ENCODE measurements around the gene DNAJC1.

The DNAJC1 gene

GRCh38 chr10:21750424-21750823, 253.1 kb downstream of the DNAJC1 start:
- no peaks in the 10 kb centered on the region for H3K9me3 ChIP-seq (ENCODE audit: control insufficient read depth, insufficient read depth, low read depth, low read length)
- no peak overlapping the region for H3K27ac ChIP-seq (ENCODE audit: extremely low read depth, low read depth, low read length)
- H3K36me3 ChIP-seq (ENCODE audit: control insufficient read depth in 2 of 2, insufficient read depth in 1 of 2, low read length in 2 of 2): peaks cover 0 to 3% of the 10 kb centered on the region in 2 experiments; a peak in 1 of 3 replicates
- ChIA-PET POLR2A (no interaction called here), CTCF (no interaction called here)
- H3K4me1 ChIP-seq (ENCODE audit: control insufficient read depth, insufficient read depth, low read length): peaks cover 6% of the 10 kb centered on the region; the same call in 1 of the 2 replicates
- H3K4me3 ChIP-seq (ENCODE audit: low read depth, low read length): no peak overlapping the region
- TF ChIP-seq ZNF140 (tag by site-specific recombination; IDR thresholded peaks at IDR 0.05) (no peak), ZNF654 (tag by site-specific recombination; IDR thresholded peaks at IDR 0.05; ENCODE audit: low read depth) (no peak), ZSCAN18 (tag by site-specific recombination; IDR thresholded peaks at IDR 0.05) (no peak), ZBTB48 (tag by site-specific recombination; IDR thresholded peaks at IDR 0.05) (no peak), ZSCAN23 (tag by site-specific recombination; IDR thresholded peaks at IDR 0.05) (no peak), ZNF626 (tag by site-specific recombination; IDR thresholded peaks at IDR 0.05) (no peak), ZBTB11 (tag by site-specific recombination; conservative IDR thresholded peaks at IDR 0.05; ENCODE audit: low read depth) (no peak), ZNF2 (tag by site-specific recombination; IDR thresholded peaks at IDR 0.05) (no peak), ZNF18 (tag by site-specific recombination; IDR thresholded peaks at IDR 0.05) (no peak), PBX3 (CRISPR knock-in tag; IDR thresholded peaks at IDR 0.05) (no peak), BCL11A (tag by site-specific recombination; IDR thresholded peaks at IDR 0.05; ENCODE audit: low read depth) (no peak), ZNF660 (tag by site-specific recombination; IDR thresholded peaks at IDR 0.05) (no peak)
- TF ChIP-seq, protein P1, sequence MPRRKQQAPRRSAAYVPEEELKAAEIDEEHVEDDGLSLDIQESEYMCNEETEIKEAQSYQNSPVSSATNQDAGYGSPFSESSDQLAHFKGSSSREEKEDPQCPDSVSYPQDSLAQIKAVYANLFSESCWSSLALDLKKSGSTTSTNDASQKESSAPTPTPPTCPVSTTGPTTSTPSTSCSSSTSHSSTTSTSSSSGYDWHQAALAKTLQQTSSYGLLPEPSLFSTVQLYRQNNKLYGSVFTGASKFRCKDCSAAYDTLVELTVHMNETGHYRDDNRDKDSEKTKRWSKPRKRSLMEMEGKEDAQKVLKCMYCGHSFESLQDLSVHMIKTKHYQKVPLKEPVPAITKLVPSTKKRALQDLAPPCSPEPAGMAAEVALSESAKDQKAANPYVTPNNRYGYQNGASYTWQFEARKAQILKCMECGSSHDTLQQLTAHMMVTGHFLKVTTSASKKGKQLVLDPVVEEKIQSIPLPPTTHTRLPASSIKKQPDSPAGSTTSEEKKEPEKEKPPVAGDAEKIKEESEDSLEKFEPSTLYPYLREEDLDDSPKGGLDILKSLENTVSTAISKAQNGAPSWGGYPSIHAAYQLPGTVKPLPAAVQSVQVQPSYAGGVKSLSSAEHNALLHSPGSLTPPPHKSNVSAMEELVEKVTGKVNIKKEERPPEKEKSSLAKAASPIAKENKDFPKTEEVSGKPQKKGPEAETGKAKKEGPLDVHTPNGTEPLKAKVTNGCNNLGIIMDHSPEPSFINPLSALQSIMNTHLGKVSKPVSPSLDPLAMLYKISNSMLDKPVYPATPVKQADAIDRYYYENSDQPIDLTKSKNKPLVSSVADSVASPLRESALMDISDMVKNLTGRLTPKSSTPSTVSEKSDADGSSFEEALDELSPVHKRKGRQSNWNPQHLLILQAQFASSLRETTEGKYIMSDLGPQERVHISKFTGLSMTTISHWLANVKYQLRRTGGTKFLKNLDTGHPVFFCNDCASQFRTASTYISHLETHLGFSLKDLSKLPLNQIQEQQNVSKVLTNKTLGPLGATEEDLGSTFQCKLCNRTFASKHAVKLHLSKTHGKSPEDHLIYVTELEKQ (tag by site-specific recombination; IDR thresholded peaks at IDR 0.05; ENCODE audit: borderline replicate concordance): no peak
- TF ChIP-seq, protein P2, sequence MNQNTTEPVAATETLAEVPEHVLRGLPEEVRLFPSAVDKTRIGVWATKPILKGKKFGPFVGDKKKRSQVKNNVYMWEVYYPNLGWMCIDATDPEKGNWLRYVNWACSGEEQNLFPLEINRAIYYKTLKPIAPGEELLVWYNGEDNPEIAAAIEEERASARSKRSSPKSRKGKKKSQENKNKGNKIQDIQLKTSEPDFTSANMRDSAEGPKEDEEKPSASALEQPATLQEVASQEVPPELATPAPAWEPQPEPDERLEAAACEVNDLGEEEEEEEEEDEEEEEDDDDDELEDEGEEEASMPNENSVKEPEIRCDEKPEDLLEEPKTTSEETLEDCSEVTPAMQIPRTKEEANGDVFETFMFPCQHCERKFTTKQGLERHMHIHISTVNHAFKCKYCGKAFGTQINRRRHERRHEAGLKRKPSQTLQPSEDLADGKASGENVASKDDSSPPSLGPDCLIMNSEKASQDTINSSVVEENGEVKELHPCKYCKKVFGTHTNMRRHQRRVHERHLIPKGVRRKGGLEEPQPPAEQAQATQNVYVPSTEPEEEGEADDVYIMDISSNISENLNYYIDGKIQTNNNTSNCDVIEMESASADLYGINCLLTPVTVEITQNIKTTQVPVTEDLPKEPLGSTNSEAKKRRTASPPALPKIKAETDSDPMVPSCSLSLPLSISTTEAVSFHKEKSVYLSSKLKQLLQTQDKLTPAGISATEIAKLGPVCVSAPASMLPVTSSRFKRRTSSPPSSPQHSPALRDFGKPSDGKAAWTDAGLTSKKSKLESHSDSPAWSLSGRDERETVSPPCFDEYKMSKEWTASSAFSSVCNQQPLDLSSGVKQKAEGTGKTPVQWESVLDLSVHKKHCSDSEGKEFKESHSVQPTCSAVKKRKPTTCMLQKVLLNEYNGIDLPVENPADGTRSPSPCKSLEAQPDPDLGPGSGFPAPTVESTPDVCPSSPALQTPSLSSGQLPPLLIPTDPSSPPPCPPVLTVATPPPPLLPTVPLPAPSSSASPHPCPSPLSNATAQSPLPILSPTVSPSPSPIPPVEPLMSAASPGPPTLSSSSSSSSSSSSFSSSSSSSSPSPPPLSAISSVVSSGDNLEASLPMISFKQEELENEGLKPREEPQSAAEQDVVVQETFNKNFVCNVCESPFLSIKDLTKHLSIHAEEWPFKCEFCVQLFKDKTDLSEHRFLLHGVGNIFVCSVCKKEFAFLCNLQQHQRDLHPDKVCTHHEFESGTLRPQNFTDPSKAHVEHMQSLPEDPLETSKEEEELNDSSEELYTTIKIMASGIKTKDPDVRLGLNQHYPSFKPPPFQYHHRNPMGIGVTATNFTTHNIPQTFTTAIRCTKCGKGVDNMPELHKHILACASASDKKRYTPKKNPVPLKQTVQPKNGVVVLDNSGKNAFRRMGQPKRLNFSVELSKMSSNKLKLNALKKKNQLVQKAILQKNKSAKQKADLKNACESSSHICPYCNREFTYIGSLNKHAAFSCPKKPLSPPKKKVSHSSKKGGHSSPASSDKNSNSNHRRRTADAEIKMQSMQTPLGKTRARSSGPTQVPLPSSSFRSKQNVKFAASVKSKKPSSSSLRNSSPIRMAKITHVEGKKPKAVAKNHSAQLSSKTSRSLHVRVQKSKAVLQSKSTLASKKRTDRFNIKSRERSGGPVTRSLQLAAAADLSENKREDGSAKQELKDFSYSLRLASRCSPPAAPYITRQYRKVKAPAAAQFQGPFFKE (tag by site-specific recombination; IDR thresholded peaks at IDR 0.05; ENCODE audit: borderline replicate concordance): no peak
- TF ChIP-seq, protein P3, sequence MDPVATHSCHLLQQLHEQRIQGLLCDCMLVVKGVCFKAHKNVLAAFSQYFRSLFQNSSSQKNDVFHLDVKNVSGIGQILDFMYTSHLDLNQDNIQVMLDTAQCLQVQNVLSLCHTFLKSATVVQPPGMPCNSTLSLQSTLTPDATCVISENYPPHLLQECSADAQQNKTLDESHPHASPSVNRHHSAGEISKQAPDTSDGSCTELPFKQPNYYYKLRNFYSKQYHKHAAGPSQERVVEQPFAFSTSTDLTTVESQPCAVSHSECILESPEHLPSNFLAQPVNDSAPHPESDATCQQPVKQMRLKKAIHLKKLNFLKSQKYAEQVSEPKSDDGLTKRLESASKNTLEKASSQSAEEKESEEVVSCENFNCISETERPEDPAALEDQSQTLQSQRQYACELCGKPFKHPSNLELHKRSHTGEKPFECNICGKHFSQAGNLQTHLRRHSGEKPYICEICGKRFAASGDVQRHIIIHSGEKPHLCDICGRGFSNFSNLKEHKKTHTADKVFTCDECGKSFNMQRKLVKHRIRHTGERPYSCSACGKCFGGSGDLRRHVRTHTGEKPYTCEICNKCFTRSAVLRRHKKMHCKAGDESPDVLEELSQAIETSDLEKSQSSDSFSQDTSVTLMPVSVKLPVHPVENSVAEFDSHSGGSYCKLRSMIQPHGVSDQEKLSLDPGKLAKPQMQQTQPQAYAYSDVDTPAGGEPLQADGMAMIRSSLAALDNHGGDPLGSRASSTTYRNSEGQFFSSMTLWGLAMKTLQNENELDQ (tag by site-specific recombination; IDR thresholded peaks at IDR 0.05; ENCODE audit: low read depth): no peak
